HG02798 (cell line): ENCODE results near the gene FAT4.

Experiments used
- ATAC-seq: cut with Tn5 transposase; IDR thresholded peaks from one replicate; pipeline ENCODE4 v1.9.1; 2021; ENCODE audit warnings: mild to moderate bottlenecking; ENCODE audit not compliant: unreplicated experiment, poor library complexity

Gene FAT4

DNA sequence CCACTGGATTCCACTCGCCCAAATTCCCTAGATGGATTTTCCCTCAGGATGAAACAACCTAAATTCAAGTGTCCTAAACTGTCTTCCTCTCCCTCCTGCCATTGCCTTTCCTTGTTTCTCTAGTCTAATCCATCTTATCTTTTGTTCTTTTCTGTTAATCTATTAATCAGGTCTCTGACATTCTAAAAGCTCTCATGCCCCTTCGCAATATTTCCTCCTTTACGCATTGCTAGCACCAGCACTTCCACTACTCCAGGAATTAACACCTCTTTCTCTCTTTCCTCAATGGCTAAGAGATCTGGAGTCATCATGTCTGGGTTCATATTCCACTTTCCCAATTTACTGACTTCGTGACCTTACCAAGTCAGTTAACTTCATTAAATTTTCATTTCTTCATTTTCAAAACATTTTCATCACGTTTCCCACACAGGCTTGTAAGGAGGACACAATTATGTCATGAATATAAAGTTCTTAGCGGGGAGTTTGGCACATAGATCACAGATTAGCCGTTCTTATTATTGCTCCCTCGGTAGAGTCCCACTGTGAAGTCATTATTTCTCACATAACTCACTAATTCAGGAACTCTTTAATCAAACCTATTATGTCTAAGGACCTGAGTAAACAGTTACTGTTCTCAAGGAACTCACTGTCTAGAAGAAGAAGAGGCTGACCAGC lies 45.3 kb downstream of the FAT4 start:
- ATAC-seq, result no peak

DNA sequence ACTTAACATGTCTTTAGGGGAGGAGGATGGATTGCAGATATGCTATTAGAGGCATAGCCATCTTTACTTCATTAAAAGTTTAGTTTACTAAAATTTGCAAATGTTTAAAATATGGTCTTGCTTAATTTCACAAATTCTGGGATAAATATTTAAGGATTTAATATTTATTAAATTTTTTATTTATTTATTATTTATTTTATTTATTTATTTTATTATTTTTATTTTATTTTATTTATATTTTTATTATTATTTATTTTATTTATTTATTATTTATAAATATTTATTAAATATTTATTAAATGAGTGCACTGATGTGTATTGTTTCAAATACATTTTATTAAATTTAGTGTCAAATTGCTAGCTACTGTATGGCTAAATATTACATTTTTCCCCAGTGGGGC lies 46.0 kb downstream of the FAT4 start:
- ATAC-seq, result no peak
